ENCODE data around the gene PUM1.

Gene PUM1

GRCh38 chr1:30890502-30891226 lies 174.9 kb downstream of the PUM1 start:
- no peak for DNase-seq (ENCODE audit: low spot score)
- TF ChIP-seq CTCF (IDR thresholded peaks at IDR 0.05; ENCODE audit: extremely low read depth, missing control alignments), result no peak

DNA sequence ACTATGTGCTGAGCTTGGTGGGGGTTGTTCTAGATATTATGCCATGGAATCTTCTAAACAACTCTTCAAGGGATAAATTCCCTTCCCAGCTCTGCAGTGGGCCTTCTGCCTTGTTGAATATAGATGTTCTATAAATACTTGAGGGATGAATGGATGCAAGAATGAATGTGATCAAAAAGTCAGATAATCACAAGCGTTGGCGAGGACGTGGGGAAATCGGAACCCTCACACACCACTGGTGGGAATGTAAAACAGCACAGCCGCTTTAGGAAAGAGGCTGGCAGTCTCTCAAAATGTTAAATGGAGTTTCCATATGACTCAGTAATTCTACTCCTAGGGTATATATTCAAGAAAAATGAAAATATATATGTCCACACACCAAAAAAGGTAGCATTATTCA lies 176.0 kb downstream of the PUM1 start:
- TF ChIP-seq CTCF (IDR thresholded peaks at IDR 0.05; ENCODE audit: extremely low read depth, missing control alignments), result no peak
- DNase-seq (ENCODE audit: low spot score), result no peak

GRCh38 chr1:30888975-30889374 lies 176.5 kb downstream of the PUM1 start:
- no peak for TF ChIP-seq CTCF (IDR thresholded peaks at IDR 0.05; ENCODE audit: extremely low read depth, missing control alignments)
- no peak for DNase-seq (ENCODE audit: low spot score)

- no peak for TF ChIP-seq CTCF (IDR thresholded peaks at IDR 0.05; ENCODE audit: extremely low read depth, missing control alignments)
- no peak for DNase-seq (ENCODE audit: low spot score)
Measured at GRCh38 chr1:30888391-30888790, 177.1 kb downstream of the PUM1 start.

GRCh38 chr1:30887485-30888315 lies 177.8 kb downstream of the PUM1 start:
- no peak for DNase-seq (ENCODE audit: low spot score)
- TF ChIP-seq CTCF (IDR thresholded peaks at IDR 0.05; ENCODE audit: extremely low read depth, missing control alignments), result no peak

- TF ChIP-seq CTCF (IDR thresholded peaks at IDR 0.05; ENCODE audit: extremely low read depth, missing control alignments), result no peak
- DNase-seq (ENCODE audit: low spot score), result no peak
Measured at GRCh38 chr1:30886710-30887428, 178.6 kb downstream of the PUM1 start.
